Measurements from ENCODE around the gene SMYD3.

DNA sequence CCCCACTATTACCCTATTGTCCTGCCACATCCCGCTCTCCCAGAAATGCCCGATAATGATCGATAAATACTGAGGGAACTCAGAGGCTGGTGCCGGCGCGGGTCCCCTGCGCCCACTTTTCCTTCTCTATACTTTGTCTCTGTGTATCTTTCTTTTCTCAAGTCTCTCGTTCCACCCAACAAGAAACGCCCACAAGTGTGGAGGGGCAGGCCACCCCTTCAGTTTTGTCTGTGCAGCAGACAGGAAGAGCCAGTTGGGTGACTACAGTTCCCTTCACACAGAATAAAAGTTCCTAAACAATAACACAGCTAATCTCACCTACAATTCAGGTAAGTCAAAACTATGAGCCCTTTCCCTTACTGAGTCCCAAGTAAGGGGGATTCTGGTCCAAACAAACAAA lies 423.7 kb downstream of the SMYD3 start:
- TF ChIP-seq, protein P1, sequence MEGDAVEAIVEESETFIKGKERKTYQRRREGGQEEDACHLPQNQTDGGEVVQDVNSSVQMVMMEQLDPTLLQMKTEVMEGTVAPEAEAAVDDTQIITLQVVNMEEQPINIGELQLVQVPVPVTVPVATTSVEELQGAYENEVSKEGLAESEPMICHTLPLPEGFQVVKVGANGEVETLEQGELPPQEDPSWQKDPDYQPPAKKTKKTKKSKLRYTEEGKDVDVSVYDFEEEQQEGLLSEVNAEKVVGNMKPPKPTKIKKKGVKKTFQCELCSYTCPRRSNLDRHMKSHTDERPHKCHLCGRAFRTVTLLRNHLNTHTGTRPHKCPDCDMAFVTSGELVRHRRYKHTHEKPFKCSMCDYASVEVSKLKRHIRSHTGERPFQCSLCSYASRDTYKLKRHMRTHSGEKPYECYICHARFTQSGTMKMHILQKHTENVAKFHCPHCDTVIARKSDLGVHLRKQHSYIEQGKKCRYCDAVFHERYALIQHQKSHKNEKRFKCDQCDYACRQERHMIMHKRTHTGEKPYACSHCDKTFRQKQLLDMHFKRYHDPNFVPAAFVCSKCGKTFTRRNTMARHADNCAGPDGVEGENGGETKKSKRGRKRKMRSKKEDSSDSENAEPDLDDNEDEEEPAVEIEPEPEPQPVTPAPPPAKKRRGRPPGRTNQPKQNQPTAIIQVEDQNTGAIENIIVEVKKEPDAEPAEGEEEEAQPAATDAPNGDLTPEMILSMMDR (conservative IDR thresholded peaks at IDR 0.05 in 1 of 2, IDR thresholded peaks at IDR 0.05 in 1 of 2; ENCODE audit: low read depth in 1 of 2, low read length in 2 of 2): no peak
- TF ChIP-seq EZH2 (IDR thresholded peaks at IDR 0.05; ENCODE audit: low read length, missing control alignments): no peak
